PFSK-1 (cell line): Measurements from ENCODE around the gene IL20RA.

Experiments used
- FOXP2 ChIP-seq: optimal IDR thresholded peaks from 2 replicates; pipeline ENCODE3; 2011; ENCODE audit warnings: borderline replicate concordance, control low read depth, inconsistent platforms; ENCODE audit not compliant: insufficient read depth; ENCODE audit errors: extremely low read length, extremely low read depth
- POLR2AphosphoS5 ChIP-seq: IDR thresholded peaks from 2 replicates; pipeline ENCODE4 v1.6.1; 2012; ENCODE audit warnings: low read depth, mild to moderate bottlenecking, control low read depth, low read length, moderate library complexity
- REST ChIP-seq, 2 experiments: IDR thresholded peaks; 2 replicates each; pipeline versions ENCODE4 v1.6.1 to v1.8.0; 2011 to 2012; ENCODE audit warnings: low read depth in 2 of 2, low read length in 2 of 2, control low read depth in 1 of 2, inconsistent platforms in 1 of 2, mild to moderate bottlenecking in 1 of 2, moderate library complexity in 1 of 2; ENCODE audit not compliant: insufficient read depth in 1 of 2
- SIN3A ChIP-seq: IDR thresholded peaks from 2 replicates; pipeline ENCODE4 v1.6.1; 2012; ENCODE audit warnings: mild to moderate bottlenecking, low read length, moderate library complexity, borderline replicate concordance; ENCODE audit not compliant: insufficient read depth
- TAF1 ChIP-seq: IDR thresholded peaks from 2 replicates; pipeline ENCODE4 v1.6.1; 2012; ENCODE audit warnings: low read length, control low read depth, borderline replicate concordance; ENCODE audit not compliant: insufficient read depth

Gene IL20RA

GRCh38 chr6:136960781-136961180, 84.0 kb downstream of the IL20RA start:
- TF ChIP-seq SIN3A (no peak), TAF1 (no peak), POLR2AphosphoS5 (no peak), REST (IDR thresholded peaks at IDR 0.05; ENCODE audit: insufficient read depth in 1 of 2, low read depth in 2 of 2, low read length in 2 of 2) (no peak), FOXP2 (no peak)

GRCh38 chr6:136959471-136959891, 85.3 kb downstream of the IL20RA start:
- TF ChIP-seq SIN3A: no peak
- no peak for TF ChIP-seq TAF1
- no peak for TF ChIP-seq REST (IDR thresholded peaks at IDR 0.05; ENCODE audit: insufficient read depth in 1 of 2, low read depth in 2 of 2, low read length in 2 of 2)
- TF ChIP-seq FOXP2: no peak
- no peak for TF ChIP-seq POLR2AphosphoS5

- TF ChIP-seq TAF1 (no peak), REST (IDR thresholded peaks at IDR 0.05; ENCODE audit: insufficient read depth in 1 of 2, low read depth in 2 of 2, low read length in 2 of 2) (no peak), FOXP2 (no peak), POLR2AphosphoS5 (no peak), SIN3A (no peak)
Observed at GRCh38 chr6:136958168-136958567, 86.6 kb downstream of the IL20RA start.

GRCh38 chr6:136956590-136957544, 87.9 kb downstream of the IL20RA start:
- TF ChIP-seq SIN3A (no peak), TAF1 (no peak), FOXP2 (no peak), REST (IDR thresholded peaks at IDR 0.05; ENCODE audit: insufficient read depth in 1 of 2, low read depth in 2 of 2, low read length in 2 of 2) (no peak), POLR2AphosphoS5 (no peak)
